Stomach smooth muscle (tissue), 2 donors: ENCODE results near the gene TGIF2.

ENCODE experiments used
- H3K27ac ChIP-seq: one replicate; pipeline ENCODE4 v1.7.0; 2013; ENCODE audit warnings: mild to moderate bottlenecking, low read length, inconsistent platforms
- H3K27me3 ChIP-seq, 2 donors: one replicate each; pipeline ENCODE4 v1.7.0; 2013; ENCODE audit warnings: low read length in 2 of 2; ENCODE audit not compliant: insufficient read depth in 2 of 2, control insufficient read depth in 1 of 2
- H3K36me3 ChIP-seq, 2 donors: one replicate each; pipeline ENCODE4 v1.7.0; 2013; ENCODE audit warnings: low read length in 2 of 2; ENCODE audit not compliant: control insufficient read depth in 2 of 2, insufficient read depth in 2 of 2
- H3K4me1 ChIP-seq: one replicate; pipeline ENCODE4 v1.7.0; 2013; ENCODE audit warnings: low read length; ENCODE audit not compliant: control insufficient read depth, insufficient read depth
- H3K4me3 ChIP-seq, 2 donors: one replicate each; pipeline ENCODE4 v1.7.0; 2013; ENCODE audit warnings: low read length in 2 of 2
- H3K9ac ChIP-seq, 2 donors: one replicate each; pipeline ENCODE4 v1.7.0; 2013; ENCODE audit warnings: low read length in 2 of 2, mild to moderate bottlenecking in 1 of 2
- H3K9me3 ChIP-seq, 2 donors: one replicate each; pipeline ENCODE4 v1.7.0; 2013; ENCODE audit warnings: low read length in 2 of 2; ENCODE audit not compliant: control insufficient read depth in 2 of 2
- donor health status: healthy.
- donor health status: Pancreatic carcinoma.

TGIF2 gene

DNA sequence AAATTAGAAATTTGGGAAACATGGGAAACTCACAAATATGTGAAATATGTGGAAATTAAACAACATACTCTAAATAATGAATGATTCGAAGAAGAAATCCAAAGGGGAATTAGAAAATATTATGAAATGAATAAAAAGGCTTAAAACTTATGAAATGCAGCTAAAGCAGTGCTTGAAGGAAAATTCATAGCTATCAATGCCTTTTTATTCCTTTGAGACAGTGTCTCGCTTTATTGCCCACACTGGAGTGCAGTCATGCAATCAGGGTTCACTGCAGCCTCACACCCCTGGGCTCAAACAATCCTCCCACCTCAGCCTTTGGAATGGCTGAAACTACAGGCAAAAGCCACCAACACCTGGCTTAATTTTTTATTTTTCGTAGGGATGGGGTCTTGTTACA is 7.9 kb upstream of the TGIF2 start:
- H3K27me3 ChIP-seq = no peaks in the 10 kb centered on the region
- H3K4me1 ChIP-seq = no peaks in the 10 kb centered on the region
- no peak overlapping the region for H3K9ac ChIP-seq
- no peak overlapping the region for H3K27ac ChIP-seq
- no peak overlapping the region for H3K4me3 ChIP-seq
- H3K9me3 ChIP-seq = peaks cover 0 to 3% of the 10 kb centered on the region in 2 donors
- H3K36me3 ChIP-seq = no peaks in the 10 kb centered on the region

DNA sequence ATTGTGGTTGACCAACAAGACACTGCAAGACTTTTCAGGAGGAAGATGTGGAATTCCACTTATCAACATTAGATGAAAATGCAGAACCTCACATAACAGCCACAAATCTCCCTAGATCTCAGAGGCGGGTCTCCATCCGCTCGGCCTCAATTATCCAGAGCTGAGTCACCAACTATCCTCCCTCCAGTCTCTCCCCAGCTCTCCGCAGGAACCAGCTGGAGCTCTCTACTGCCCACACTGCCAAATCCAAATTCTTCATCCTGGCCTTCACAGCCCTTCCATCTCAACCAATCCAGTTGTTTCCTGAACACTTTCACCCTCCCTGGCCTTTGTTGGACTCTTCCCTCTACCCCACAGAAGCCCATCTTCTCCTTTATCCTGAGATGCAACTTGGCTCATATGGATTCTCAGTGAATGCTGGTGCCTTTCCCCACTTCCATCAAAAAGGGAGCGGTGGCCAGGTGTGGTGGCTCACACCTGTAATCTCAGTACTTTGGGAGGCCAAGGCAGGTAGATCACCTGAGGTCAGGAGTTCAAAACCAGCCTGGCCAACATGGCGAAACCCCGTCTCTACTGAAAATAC is 3.5 kb upstream of the TGIF2 start:
- Histone ChIP-seq H3K9me3 (peaks cover 0 to 3% of the 10 kb centered on the region in 2 donors), H3K27me3 (no peaks in the 10 kb centered on the region), H3K4me1 (peaks cover 14% of the 10 kb centered on the region), H3K9ac (no peak overlapping the region), H3K4me3 (no peak overlapping the region), H3K27ac (no peak overlapping the region), H3K36me3 (no peaks in the 10 kb centered on the region)

DNA sequence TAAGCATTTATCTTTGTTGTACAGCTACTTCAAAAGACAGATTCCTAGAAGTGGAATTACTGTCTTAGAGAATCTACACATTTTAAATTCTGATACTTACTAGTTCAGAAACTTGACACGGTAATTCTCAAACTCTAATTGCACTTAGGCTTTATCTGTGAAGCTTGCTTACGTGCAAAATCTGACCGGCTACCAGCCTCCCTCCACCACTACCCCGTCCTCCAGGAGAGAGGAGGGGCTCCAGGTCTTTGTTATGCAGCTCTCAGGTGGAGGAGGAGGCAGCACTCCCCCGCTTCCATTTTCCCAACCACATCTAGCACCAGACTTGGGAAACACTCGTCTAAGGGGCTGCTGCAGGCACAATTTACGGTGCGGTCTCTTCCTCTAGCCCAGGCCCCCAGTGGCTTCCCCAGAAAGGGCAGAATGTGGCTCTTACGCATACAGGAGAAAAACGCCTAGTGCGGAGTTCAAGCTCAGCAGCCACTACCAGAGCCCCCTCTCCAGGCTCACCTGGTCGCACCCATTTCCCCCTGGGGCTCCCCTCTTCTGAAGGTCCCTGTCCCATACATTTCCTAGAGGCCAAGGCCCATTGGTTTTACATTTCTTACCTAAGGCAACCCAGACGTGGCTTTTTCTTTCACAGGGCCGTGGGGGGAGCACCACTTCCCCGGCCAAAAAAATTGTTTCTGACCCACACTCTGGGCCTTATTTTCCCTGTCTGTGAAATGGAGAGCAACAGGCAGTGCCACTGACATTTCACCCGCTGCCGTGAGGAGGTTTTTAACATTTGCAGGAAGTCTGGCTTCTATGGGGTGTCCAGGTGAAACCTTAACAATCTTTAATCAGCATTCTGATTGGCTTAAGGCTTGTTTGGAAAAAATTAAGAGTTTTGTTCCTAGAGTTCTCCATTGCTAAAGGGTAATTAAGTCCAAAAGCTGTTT is 1.6 kb upstream of the TGIF2 start:
- Histone ChIP-seq H3K9ac (peak overlapping the region; percentile 38 to 66), H3K4me3 (no peak overlapping the region)

DNA sequence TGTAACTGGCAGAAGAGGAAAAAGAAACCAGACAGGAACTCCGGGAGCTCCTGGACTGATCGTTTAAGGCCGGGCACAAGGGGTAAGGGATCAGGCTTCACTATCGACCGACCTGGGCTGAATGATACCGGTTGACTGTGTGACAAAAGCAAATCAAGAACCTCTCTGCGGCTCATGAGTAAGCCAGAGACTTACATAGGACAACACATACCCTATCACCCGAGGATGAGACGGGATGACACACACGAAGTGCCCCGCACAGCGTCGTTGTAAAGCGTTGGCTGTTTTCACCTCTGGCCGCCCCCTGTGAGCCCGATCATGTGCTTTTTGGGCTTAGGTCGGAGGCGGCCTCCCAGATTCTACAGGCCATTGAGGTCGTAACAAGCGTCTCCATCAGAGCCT is 695 bp upstream of the TGIF2 start:
- H3K27ac ChIP-seq = peak overlapping the region; percentile 85
- H3K27me3 ChIP-seq = no peaks in the 10 kb centered on the region
- peak overlapping the region; percentile 66 to 76 for H3K9ac ChIP-seq
- peak overlapping the region; percentile 52 to 78 for H3K4me3 ChIP-seq
- H3K4me1 ChIP-seq = peaks cover 26% of the 10 kb centered on the region
- no peaks in the 10 kb centered on the region for H3K36me3 ChIP-seq
- H3K9me3 ChIP-seq = no peaks in the 10 kb centered on the region

More for the DNA sequence above, 1.6 kb upstream of the TGIF2 start:
- Histone ChIP-seq H3K4me1 (peaks cover 26% of the 10 kb centered on the region), H3K36me3 (no peaks in the 10 kb centered on the region), H3K27me3 (no peaks in the 10 kb centered on the region), H3K9me3 (no peaks in the 10 kb centered on the region), H3K27ac (peak overlapping the region; percentile 85)

DNA sequence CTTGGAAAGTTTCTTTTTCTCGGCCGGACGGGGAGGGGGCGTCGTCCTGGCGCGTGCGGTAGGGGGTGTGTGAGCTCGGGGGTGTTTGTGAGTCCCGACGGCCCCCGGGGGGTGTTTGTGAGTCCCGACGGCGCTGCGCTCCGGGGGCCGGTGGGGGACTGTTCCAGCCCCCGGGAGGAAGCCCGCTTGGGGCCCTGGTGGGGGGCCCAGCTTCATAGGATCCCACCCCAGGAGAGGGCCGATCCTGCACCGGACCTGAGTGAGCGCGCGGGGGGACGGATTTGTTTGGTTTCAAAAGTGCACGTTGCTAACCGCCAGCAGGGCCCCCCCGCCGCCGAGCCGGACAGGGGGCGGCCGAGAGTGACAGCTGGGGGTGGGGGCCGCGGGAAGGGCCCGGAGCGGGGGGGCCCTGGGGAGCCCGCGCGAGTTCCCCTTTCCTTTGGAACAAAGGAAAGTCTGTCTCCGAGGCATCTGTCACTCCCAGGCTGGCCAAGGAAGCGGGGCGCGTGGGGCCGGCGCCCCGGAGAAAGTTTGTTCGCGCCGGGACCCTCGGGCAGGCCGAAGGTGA is 485 bp downstream of the TGIF2 start:
- Histone ChIP-seq H3K4me3 (peak overlapping the region; percentile 60 to 78), H3K27ac (peak overlapping the region; percentile 85), H3K27me3 (no peaks in the 10 kb centered on the region), H3K36me3 (peaks cover 0 to 2% of the 10 kb centered on the region in 2 donors), H3K9ac (peak overlapping the region; percentile 71 to 86), H3K9me3 (no peaks in the 10 kb centered on the region), H3K4me1 (peaks cover 26% of the 10 kb centered on the region)

DNA sequence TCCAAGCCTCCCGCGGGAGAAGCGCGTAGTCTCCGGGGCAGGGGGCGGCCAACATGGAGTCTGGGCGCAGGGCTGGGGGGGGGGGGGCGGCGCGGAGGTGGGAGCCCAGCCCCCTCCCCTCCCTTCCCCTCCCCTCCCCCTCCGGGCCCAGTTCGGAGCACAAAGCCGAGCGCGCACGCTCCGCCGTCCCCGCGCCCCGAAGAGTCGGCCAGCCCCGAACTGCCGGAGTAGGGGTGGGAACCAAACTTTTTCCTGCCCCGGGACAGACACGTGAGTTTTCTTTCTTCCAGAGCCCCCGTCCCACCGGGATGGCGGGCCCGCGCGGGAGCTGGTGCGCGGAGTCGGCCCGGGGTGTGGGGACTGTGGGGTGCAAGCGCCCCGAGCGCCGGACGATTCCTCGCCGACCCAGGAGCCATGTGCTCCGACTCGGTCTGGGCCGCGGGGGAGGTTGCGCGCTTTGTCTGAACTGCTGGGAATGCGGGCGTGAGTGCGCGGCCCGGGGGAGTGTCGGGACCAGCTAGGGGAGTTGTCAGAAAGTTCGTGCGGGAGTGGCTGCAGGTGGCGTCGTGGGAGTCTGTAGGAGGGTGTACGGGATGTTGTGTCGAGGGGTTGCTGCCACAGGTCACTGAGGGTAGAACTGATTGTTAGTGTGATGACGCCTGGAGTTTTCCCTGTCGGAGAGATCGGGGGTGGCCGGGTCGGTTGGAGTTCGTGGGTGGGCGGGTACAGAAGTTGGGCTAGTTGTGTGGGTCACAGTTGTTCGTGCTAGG is 1.2 kb downstream of the TGIF2 start:
- Histone ChIP-seq H3K36me3 (peaks cover 1 to 5% of the 10 kb centered on the region in 2 donors), H3K4me1 (peaks cover 26% of the 10 kb centered on the region), H3K9me3 (no peaks in the 10 kb centered on the region), H3K27ac (peak overlapping the region; percentile 55), H3K4me3 (peak overlapping the region; percentile 60 to 78), H3K9ac (peak overlapping the region; percentile 42 to 86), H3K27me3 (no peaks in the 10 kb centered on the region)

DNA sequence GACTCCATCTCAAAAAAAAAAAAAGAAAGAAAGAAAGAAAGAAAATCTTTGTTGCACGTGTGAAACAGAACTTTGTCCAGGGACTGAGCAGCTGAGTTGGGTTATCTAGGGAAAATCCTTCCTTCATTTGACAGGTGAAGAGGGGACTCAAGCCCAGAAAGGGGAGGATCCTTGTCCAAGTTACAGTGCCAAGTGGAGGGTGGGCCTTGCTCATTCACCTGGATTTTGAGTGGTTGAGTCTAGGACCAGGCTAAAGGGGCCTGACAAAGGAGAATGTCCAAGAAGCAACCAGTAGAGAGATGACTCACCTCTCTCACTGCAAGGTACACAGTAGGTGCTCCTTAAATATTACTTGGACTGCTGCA is 2.7 kb downstream of the TGIF2 start:
- Histone ChIP-seq H3K9ac (no peak overlapping the region), H3K9me3 (no peaks in the 10 kb centered on the region), H3K4me1 (peaks cover 26% of the 10 kb centered on the region), H3K27ac (no peak overlapping the region), H3K4me3 (no peak overlapping the region), H3K36me3 (peaks cover 11 to 16% of the 10 kb centered on the region in 2 donors), H3K27me3 (no peaks in the 10 kb centered on the region)

DNA sequence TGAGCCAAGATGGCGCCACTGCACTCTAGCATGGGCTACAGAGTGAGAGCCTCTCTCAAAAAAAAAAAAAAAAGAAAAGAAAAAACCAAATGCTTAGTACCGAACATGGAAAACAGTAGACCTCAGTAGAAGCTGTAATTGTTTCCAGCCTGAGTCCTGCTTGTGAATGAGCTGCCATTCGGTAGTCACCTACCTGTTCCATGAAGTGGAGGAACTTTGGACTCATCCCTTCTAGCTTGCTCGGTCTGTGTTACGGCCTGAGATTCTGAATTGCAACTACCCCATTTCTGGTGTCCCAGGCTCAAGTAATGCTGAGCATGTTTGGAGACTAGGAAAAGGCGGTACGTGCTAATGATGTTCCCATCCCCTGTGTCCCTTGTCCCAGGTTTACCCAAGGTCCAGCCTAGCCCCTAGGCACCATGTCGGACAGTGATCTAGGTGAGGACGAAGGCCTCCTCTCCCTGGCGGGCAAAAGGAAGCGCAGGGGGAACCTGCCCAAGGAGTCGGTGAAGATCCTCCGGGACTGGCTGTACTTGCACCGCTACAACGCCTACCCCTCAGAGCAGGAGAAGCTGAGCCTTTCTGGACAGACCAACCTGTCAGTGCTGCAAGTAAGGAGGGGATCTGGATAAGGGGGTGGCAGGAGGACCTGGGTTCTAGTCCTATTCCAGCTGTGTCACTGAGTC is 5.1 kb downstream of the TGIF2 start:
- Histone ChIP-seq H3K27ac (no peak overlapping the region), H3K36me3 (peaks cover 13 to 29% of the 10 kb centered on the region in 2 donors), H3K9me3 (no peaks in the 10 kb centered on the region), H3K4me3 (no peak overlapping the region), H3K4me1 (peaks cover 18% of the 10 kb centered on the region), H3K27me3 (no peaks in the 10 kb centered on the region), H3K9ac (no peak overlapping the region)

DNA sequence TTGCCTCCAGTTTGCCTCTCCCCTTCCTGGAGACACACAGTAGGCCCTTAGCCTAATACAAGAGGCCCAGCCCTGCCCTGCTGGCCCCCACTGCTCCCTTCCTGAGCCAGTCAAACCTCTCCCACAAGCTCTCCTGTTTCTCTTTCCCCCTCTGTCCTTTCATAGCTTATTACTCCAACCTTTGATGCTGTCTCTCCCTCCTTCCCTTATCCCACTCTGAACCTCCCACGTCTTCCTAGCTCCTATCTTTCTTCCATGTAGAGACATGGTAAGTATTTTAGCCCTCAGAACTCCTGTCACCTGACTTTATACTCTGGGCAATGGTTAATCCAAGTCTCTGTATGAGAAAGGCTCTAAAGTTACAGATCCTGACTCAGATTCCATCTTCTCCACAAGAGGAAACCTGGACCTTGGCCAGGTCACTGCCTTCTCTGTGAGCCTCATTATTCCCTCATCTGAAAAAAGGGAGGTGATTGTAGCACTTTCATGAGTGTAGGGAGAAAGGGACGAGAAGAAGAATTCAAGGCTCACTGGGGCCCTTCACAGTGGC is 6.7 kb downstream of the TGIF2 start:
- no peak overlapping the region for H3K27ac ChIP-seq
- H3K27me3 ChIP-seq = no peaks in the 10 kb centered on the region
- peaks cover 16 to 31% of the 10 kb centered on the region in 2 donors for H3K36me3 ChIP-seq
- no peaks in the 10 kb centered on the region for H3K9me3 ChIP-seq
- no peak overlapping the region for H3K9ac ChIP-seq
- no peak overlapping the region for H3K4me3 ChIP-seq
- H3K4me1 ChIP-seq = peaks cover 11% of the 10 kb centered on the region

DNA sequence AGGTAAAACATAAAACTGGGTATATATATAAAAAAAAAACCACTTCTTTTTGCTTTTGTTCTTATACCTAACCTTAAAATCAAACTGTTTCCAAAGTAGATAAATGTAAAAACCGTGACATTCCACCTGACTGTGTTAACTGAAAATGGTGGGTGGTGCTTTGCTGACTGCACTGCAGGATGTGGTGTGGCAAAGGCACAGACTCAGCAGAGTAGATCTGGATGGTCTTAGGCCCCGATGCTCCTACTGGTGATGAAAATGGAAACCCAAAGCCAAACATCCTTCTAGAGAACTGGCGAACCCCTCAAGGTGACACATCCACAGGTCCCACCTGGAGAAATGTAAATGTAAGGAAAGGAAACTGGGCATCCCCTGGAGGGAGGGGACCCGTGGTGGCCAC is 8.9 kb downstream of the TGIF2 start:
- Histone ChIP-seq H3K27me3 (no peaks in the 10 kb centered on the region), H3K36me3 (peaks cover 16 to 33% of the 10 kb centered on the region in 2 donors), H3K9me3 (no peaks in the 10 kb centered on the region), H3K4me3 (no peak overlapping the region), H3K9ac (no peak overlapping the region), H3K27ac (no peak overlapping the region), H3K4me1 (no peaks in the 10 kb centered on the region)
